Activated naive CD8-positive, alpha-beta T cell treated with anti-CD3 and anti-CD28 coated beads, Interleukin-2, amount 10 ng/mL, durations not matched to agents 7 days and 5 days (primary cell): Measurements from ENCODE around the gene ASB13. TPM values are rescaled to one million over a fixed set of nuclear protein-coding genes. Genes with fewer than 3 reads are reported as not detected.
"Not testable (repeated sequence)": the region's sequence is repeated elsewhere in the genome, so short reads cannot be mapped to it uniquely, and the experiment has no call there.

ENCODE experiments used
- ATAC-seq: fragments of 150-1000 bp; cut with Tn5 transposase; one replicate; pipeline ENCODE4 v1.10.0; 2021; ENCODE audit warnings: low read depth, moderate library complexity
- POLR2A ChIA-PET: fragments of 350-600 bp; sonication (Branson Sonifier 250); formaldehyde crosslinking; loops from one replicate; lab custom pipeline; 2021; ENCODE audit warnings: antibody characterized with exemption; lab: Charles Lee
- DNase-seq: peaks from one replicate; pipeline ENCODE4 v3.0.0; 2021
- H3K27ac Mint-ChIP-seq: one replicate; pipeline ENCODE4 v1.8.0; 2022; ENCODE audit warnings: mild to moderate bottlenecking, mixed read lengths
- H3K27me3 Mint-ChIP-seq: one replicate; pipeline ENCODE4 v1.8.0; 2022; ENCODE audit warnings: mild to moderate bottlenecking, moderate library complexity, mixed read lengths
- H3K36me3 Mint-ChIP-seq: one replicate; pipeline ENCODE4 v1.8.0; 2021; ENCODE audit warnings: mild to moderate bottlenecking, mixed read lengths
- H3K4me1 Mint-ChIP-seq: one replicate; pipeline ENCODE4 v1.8.0; 2021; ENCODE audit warnings: mixed read lengths
- H3K4me3 Mint-ChIP-seq: one replicate; pipeline ENCODE4 v1.8.0; 2022; ENCODE audit warnings: mild to moderate bottlenecking, moderate library complexity, mixed read lengths
- H3K9me3 Mint-ChIP-seq: one replicate; pipeline ENCODE4 v1.8.0; 2021; ENCODE audit warnings: mixed read lengths
- total RNA-seq, 2 experiments: library from RNA; stranded (reverse); gene quantifications; one replicate each; pipeline ENCODE4 v1.2.3, GENCODE V29; 2021

The ASB13 gene
- total RNA-seq, 2 experiments from 2014 or later = 9.9 to 10.8 TPM

DNA sequence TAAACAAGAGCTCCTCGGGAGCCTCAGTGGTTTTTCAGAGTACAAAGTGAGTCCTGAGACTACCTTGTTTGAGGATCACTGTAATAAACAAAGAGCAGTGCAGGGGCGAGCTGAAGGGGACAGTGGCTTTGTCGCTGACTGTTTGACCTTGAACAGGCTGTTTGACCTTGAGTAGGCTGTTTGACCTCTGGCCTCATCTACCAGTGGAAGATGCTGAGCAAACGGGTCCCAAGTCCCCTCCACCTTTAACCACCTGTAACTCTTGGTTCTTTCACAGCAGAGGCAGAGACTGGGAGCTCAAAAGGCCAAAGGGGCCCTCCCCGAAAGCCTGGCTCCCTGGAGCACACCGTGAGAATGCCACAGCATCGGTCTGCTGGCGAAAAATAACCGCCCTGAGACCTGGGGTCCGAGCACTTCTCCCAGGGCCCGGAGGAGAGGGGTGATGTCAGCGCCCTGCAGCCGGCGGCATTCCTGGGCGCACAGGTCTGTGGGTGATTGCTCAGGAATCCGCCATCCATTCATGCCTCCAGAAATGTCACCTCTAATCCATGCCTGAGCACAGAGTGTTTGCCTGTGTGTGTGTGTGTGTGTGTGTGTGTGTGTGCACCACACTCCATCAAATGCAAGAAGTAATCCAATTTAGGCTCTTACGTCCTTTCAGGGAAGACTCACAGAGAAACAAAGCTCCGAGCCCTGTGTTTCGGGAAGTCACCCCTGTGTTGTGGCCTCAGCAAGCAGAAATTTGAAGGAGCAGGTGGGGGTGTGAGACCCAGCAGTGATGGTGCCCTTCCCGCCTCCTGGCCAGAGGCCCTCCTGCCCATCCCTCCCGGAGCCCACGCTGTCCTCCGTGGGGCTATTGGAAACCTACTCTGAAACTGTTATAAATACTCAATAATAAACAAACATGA lies 66.5 kb downstream of the ASB13 start:
- Mint-ChIP-seq H3K9me3 (peaks cover 2% of the 10 kb centered on the region), H3K27ac (no peak overlapping the region), H3K4me3 (no peak overlapping the region), H3K36me3 (no peaks in the 10 kb centered on the region), H3K27me3 (peaks cover 7% of the 10 kb centered on the region), H3K4me1 (peaks cover 7% of the 10 kb centered on the region)
- DNase-seq = no peak
- no peak for ATAC-seq
- POLR2A ChIA-PET = interaction anchor here (0.5 kb wide), 1 partner anchor 172 kb away, joined by 3 read pairs; no protein-coding TSS in a partner anchor

DNA sequence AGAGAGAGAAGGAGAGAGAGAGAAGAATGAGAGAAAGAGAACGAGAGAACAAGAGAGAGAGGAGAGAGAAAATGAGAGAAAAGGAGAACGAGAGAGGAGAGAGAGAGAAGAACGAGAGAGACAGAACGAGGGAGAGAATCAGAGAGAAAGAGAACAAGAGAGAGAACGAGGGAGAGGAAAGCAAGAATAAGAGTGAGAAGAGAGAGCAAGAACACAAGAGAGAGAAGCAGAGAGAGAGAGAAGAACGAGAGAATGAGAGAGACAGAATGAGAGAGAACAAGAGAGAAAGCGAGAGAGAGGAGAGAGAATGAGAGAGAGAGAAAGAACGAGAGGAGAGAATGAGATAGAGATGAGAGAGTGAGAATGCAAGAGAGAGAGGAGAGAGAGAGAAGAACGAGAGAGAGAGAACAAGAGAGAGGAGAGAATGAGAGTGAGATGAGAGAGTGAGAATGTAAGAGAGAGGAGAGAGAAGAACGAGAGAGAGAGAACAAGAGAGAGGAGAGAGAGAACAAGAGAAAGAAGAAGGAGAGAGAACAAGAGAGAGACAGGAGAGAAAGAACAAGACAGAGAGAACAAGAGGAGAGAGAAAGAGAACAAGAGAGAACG lies 68.2 kb downstream of the ASB13 start:
- H3K36me3 Mint-ChIP-seq = no peaks in the 10 kb centered on the region
- H3K27me3 Mint-ChIP-seq = peaks cover 22% of the 10 kb centered on the region
- DNase-seq (no peak), ATAC-seq (no peak)
- POLR2A ChIA-PET = no interaction called here
- H3K4me3 Mint-ChIP-seq = no peak overlapping the region
- H3K4me1 Mint-ChIP-seq = peaks cover 5% of the 10 kb centered on the region
- no peaks in the 10 kb centered on the region for H3K9me3 Mint-ChIP-seq
- no peak overlapping the region for H3K27ac Mint-ChIP-seq

- Mint-ChIP-seq H3K9me3 (no peaks in the 10 kb centered on the region), H3K36me3 (no peaks in the 10 kb centered on the region), H3K27ac (no peak overlapping the region), H3K4me1 (peaks cover 5% of the 10 kb centered on the region), H3K4me3 (no peak overlapping the region), H3K27me3 (peaks cover 27% of the 10 kb centered on the region)
- DNase-seq (no peak), ATAC-seq (no peak)
- POLR2A ChIA-PET = no interaction called here
These were observed 69.6 kb downstream of the ASB13 start for GRCh38 chr10:5596611-5597341.

- Mint-ChIP-seq H3K27ac (no peak overlapping the region), H3K9me3 (no peaks in the 10 kb centered on the region), H3K4me3 (no peak overlapping the region), H3K4me1 (peaks cover 5% of the 10 kb centered on the region), H3K27me3 (peaks cover 27% of the 10 kb centered on the region), H3K36me3 (no peaks in the 10 kb centered on the region)
- DNase-seq (no peak), ATAC-seq (peak; percentile 45)
- POLR2A ChIA-PET = no interaction called here
These were observed 70.4 kb downstream of the ASB13 start for GRCh38 chr10:5595994-5596471.

DNA sequence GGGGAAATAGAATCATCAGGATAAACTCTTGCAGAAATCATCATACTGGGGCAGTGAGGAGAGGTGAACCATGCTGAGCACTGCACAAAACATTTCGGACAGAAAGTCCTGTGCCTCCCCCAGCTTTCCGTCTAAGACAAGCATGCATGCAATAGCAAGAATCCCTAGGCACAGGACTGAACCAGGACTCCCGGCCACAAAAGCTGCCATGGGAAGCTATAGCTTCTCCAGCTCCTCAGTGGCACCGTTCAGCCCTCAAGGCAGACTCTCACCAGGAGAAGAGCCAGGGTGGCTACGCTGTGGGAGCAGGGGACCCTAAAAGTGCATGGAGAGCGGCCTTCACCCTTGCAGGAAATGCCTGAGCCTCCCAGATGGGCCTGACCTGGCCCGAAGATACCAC lies 70.8 kb downstream of the ASB13 start:
- DNase-seq (no peak), ATAC-seq (no peak)
- Mint-ChIP-seq H3K27ac (no peak overlapping the region), H3K36me3 (no peaks in the 10 kb centered on the region), H3K27me3 (peaks cover 27% of the 10 kb centered on the region), H3K4me3 (no peak overlapping the region), H3K4me1 (peaks cover 5% of the 10 kb centered on the region), H3K9me3 (no peaks in the 10 kb centered on the region)
- POLR2A ChIA-PET = no interaction called here

GRCh38 chr10:5595095-5595494 lies 71.3 kb downstream of the ASB13 start:
- ATAC-seq (no peak), DNase-seq (no peak)
- H3K9me3 Mint-ChIP-seq = no peaks in the 10 kb centered on the region
- peaks cover 27% of the 10 kb centered on the region for H3K27me3 Mint-ChIP-seq
- H3K4me3 Mint-ChIP-seq = no peak overlapping the region
- peaks cover 5% of the 10 kb centered on the region for H3K4me1 Mint-ChIP-seq
- H3K27ac Mint-ChIP-seq = no peak overlapping the region
- no peaks in the 10 kb centered on the region for H3K36me3 Mint-ChIP-seq
- POLR2A ChIA-PET = no interaction called here

DNA sequence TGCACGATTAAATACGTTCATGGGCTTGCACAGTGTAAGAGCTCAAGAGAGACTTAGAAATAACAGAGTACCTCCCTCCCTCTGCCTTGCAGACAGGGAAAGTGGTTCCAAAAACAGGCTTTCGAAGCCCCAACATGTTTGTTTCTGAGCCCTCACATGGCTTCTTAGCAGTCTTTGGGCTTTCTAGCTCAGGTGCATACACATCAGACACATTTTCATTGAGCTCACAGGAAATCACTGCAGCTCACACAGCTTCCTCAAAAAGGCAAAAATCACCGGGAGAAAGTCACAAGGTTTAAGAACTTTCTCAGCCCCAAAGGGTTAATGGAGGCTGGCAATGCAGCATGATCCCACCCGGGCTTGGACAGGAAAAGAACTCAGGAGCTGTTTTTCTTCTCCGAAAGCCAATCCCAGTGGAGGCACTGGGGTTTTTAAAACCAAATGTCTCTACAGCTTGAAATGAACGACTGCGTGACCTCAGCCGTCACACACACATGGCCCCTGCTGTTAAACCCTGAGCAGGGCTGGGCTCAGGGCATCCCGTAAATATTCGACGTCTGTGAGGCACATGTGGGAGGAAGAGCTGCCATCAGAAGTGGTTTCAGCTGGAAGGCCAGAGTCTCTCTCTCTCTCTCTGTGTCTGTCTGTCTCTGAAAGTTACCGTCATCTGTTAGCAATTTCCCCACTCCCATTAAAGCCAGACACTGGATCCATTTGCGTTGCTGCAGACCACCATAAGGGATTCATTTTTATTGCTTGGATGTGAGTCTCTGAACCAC lies 71.9 kb downstream of the ASB13 start:
- peaks cover 27% of the 10 kb centered on the region for H3K27me3 Mint-ChIP-seq
- H3K36me3 Mint-ChIP-seq = no peaks in the 10 kb centered on the region
- no peak overlapping the region for H3K27ac Mint-ChIP-seq
- DNase-seq = no peak
- ATAC-seq = no peak
- POLR2A ChIA-PET = no interaction called here
- no peak overlapping the region for H3K4me3 Mint-ChIP-seq
- no peaks in the 10 kb centered on the region for H3K9me3 Mint-ChIP-seq
- peaks cover 5% of the 10 kb centered on the region for H3K4me1 Mint-ChIP-seq

GRCh38 chr10:5593347-5593746 lies 73.0 kb downstream of the ASB13 start:
- not testable (repeated sequence) for H3K4me1 Mint-ChIP-seq, H3K4me3 Mint-ChIP-seq, H3K9me3 Mint-ChIP-seq, H3K36me3 Mint-ChIP-seq, ATAC-seq, DNase-seq, H3K27ac Mint-ChIP-seq
- POLR2A ChIA-PET = interaction anchor here (0.6 kb wide), 1 partner anchor 14 kb away, joined by 4 read pairs; no protein-coding TSS in a partner anchor
- peaks cover 26% of the 10 kb centered on the region for H3K27me3 Mint-ChIP-seq

GRCh38 chr10:5592070-5592469 lies 74.3 kb downstream of the ASB13 start:
- Mint-ChIP-seq H3K27ac (no peak overlapping the region), H3K36me3 (no peaks in the 10 kb centered on the region), H3K9me3 (no peaks in the 10 kb centered on the region), H3K4me3 (no peak overlapping the region), H3K4me1 (peaks cover 5% of the 10 kb centered on the region), H3K27me3 (peaks cover 26% of the 10 kb centered on the region)
- ATAC-seq (no peak), DNase-seq (peak; percentile 17)
- POLR2A ChIA-PET = interaction anchor here (0.6 kb wide), 1 partner anchor 470 kb away, joined by 4 read pairs; no protein-coding TSS in a partner anchor

DNA sequence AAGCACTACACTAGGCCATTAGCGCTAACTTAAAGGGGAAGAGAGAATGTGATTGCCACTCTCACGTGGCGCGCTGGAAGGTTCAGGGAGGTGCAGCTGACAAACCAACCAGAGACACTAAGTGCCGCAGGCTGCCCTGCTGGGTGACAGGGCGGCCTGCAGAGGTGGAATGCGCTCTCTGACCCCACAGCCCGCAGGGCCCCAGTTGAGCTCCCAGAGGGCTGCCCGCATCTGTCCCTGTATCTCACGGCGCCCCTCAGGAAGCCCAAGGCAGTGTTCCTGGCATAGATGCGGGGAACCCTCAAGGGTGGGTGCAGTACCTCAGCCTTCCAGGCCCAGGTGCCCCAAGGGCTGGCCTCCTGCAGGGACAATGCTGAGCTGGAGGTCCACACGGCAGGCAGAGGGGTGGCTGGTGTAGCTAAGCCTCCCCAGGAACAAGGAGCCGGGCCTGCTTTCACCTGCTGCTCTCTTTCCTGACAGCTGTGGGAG lies 75.0 kb downstream of the ASB13 start:
- no peak for ATAC-seq
- Mint-ChIP-seq H3K27me3 (peaks cover 26% of the 10 kb centered on the region), H3K36me3 (no peaks in the 10 kb centered on the region), H3K4me1 (peaks cover 5% of the 10 kb centered on the region), H3K4me3 (no peak overlapping the region), H3K9me3 (no peaks in the 10 kb centered on the region), H3K27ac (no peak overlapping the region)
- no peak for DNase-seq
- POLR2A ChIA-PET = no interaction called here

GRCh38 chr10:5590816-5591215 lies 75.6 kb downstream of the ASB13 start:
- H3K36me3 Mint-ChIP-seq = no peaks in the 10 kb centered on the region
- peaks cover 2% of the 10 kb centered on the region for H3K4me1 Mint-ChIP-seq
- no peaks in the 10 kb centered on the region for H3K9me3 Mint-ChIP-seq
- DNase-seq = no peak
- no peak overlapping the region for H3K4me3 Mint-ChIP-seq
- H3K27ac Mint-ChIP-seq = no peak overlapping the region
- POLR2A ChIA-PET = no interaction called here
- peaks cover 26% of the 10 kb centered on the region for H3K27me3 Mint-ChIP-seq
- no peak for ATAC-seq

- H3K9me3 Mint-ChIP-seq = no peaks in the 10 kb centered on the region
- POLR2A ChIA-PET = no interaction called here
- no peak overlapping the region for H3K4me3 Mint-ChIP-seq
- H3K27me3 Mint-ChIP-seq = peaks cover 21% of the 10 kb centered on the region
- H3K27ac Mint-ChIP-seq = no peak overlapping the region
- no peaks in the 10 kb centered on the region for H3K36me3 Mint-ChIP-seq
- H3K4me1 Mint-ChIP-seq = peaks cover under 1% of the 10 kb centered on the region
- ATAC-seq (no peak), DNase-seq (peak; percentile 5)
These were observed 76.5 kb downstream of the ASB13 start for GRCh38 chr10:5589661-5590511.
